ENCODE results near the gene SRR.

The SRR gene

DNA sequence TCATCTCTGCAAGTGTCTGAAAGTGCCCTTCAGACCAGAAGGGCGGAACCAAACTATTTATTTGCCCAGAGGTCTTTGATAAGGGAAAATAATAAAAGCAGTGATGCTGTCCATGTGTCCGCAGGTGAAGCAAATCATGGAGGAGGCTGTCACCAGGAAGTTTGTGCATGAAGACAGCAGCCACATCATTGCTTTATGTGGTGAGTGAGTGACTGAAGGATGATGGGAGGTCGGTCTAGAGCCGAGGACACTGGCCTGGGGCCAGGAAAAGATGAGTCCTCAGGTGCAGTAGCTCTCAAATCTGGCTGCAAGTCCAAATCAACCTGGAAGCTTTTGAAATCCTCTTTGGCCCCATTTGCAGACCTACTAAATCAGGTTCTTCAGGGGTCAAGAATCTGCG, 39.7 kb downstream of the SRR start:
- no peak for DNase-seq (ENCODE audit: low spot score)

DNA sequence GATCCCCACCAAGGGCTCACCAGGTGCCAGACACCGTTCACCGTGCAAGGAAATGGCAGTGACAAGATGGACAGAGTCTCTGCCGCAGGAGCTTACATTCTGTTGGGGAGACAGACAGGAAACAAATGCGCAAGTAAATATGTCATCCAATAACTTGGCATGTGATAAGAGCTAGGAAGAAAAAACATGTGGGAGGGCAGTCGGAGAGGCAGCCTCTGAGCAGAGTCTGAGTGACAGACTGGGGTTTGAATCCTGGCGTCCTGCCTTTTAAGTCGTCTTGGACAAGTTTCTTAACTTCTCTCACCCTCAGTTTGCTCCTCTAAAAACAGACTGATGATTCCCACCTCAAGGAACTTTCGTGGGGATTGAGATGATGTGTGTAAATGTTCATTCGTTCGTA, 40.8 kb downstream of the SRR start:
- DNase-seq (ENCODE audit: low spot score), result no peak

DNA sequence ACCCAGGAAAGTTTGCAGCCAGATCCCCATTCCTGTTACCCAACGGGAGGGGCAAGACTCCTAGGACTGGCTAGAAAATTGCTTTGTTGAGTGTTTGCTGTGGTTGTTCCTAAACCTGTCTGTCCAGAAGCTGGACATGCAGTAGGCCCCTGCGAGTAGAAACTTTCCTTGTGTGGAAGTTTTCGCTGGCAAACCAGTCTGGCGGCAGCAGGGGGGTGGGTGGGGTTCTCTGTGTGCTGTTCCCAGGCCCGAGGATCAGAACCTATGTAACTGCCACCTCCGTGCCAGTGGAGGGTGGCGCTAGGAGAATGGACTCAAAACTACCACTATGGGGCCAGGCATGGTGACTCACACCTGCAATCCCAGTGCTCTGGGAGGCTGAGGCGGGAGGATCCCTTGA, 42.7 kb downstream of the SRR start:
- no peak for DNase-seq (ENCODE audit: low spot score)

DNA sequence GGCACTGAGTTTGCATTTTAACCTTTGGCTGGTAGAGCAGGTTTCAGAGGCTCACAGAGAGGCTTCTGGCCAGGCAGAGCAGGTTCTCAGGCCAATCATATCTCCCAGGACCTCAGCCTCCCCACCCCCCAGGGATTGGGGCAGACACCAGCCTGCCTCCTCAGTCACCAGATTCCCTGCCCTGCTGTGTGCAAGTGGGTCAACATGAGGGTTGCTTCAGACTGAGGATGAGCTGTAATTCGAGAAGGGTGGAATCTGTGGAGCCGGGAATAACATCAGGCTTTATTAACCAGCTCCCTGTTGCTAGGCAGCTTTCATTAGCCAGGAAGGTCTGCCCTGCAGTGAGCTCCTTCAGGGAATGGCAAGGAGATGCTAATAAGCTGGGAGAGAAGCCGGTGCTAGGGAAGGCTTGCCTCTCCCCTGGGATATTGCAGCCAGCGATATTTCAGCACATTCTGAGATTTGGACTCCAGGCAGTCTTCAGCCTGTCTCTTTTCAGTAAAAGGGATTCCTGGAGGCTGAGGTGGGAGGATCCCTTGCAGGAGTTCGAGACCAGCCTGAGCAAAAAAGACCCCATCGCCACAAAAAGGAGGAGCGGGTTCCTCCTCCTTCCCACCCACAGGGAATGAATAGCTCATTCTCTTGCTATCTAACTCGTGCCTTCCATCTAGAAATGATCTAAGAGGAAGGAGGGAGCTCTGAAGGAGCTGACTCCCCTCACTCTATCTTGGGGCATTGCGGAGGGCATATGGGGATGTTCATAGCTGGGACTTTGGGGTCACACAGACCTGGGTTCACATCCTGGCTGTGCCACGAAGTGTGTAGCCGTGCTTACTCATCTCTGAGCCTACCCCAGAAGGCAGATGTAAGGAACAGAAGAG, 44.3 kb downstream of the SRR start:
- no peak for DNase-seq (ENCODE audit: low spot score)

DNA sequence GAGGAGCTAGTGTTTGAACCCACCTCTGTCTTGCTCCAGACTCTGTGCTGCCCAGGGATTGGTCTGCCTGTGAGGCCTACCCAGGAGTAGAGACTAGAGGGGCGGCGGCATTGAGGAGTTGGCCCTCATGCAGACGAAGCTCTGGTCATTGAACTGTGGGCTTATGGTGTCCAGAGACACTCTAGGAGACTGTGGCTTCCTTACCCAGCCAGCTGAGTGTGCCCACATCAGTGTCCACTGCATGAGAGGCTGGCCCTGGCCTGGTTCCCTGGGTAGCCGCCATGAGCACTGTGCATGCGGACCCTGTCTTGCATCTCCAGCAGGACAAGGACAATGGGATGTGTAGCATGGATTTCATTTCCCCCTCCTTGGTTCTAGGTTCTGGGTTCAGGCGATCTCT, 47.5 kb downstream of the SRR start:
- DNase-seq (ENCODE audit: low spot score), result no peak

DNA sequence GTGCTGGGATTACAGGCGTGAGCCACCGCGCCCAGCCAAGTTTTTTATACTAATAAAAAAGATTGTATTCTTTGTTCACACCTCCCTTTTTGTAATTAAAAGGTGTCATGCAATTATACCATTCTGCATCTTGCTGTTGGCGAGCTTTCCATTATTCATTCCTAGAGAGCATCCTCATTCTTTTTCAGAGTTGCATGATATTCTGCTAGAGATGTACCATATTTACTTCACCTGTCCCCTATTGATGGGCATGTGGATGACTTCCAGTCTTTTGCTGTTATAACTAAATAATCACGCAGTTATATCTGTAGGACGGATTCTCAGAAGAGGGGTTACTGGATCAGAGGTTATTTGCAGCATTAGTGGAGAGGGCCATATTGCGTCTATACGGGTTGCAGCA, 50.6 kb downstream of the SRR start:
- no peak for DNase-seq (ENCODE audit: low spot score)

DNA sequence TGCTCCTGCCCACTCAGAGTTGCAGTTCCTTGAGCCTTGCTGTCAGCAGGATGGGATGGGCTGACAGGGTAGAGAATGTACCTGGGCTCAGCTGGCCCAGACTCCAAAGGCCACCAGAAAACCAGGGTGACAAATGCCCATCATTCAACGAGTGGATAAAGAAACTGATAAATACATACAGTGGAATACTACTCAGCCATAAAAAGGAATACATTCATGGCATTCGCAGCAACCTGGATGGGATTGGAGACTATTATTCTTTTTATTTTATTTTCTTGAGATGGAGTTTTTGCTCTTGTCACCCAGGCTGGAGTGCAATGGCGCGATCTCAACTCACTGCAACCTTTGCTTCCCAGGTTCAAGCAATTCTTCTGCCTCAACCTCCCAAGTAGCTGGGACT, 53.5 kb downstream of the SRR start:
- no peak for DNase-seq (ENCODE audit: low spot score)

DNA sequence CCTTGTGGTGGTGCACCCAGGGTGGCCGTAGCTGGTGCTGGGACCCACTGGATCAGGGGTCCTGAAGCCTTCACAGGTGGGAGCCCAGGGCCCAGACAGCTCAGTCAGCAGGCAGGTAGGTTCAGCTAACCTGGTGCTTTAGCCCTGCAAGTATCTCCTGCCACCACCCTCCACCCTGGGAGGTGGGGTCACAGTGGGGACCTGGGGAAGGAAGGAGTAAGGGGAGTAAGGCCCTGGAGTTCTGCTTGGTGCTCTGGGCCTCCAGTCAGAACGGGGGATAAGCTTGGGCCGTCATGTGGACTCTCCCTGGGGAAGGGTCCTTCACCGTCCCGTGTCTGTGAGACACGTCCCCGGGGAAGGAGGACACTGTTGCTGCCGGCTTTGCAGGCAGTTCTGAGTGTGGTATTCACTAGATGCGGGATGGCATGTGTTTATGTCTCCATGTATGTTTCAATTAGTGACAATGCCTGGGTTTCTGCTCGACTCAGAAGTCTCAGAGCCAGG, 54.2 kb downstream of the SRR start:
- DNase-seq (ENCODE audit: low spot score), result no peak

DNA sequence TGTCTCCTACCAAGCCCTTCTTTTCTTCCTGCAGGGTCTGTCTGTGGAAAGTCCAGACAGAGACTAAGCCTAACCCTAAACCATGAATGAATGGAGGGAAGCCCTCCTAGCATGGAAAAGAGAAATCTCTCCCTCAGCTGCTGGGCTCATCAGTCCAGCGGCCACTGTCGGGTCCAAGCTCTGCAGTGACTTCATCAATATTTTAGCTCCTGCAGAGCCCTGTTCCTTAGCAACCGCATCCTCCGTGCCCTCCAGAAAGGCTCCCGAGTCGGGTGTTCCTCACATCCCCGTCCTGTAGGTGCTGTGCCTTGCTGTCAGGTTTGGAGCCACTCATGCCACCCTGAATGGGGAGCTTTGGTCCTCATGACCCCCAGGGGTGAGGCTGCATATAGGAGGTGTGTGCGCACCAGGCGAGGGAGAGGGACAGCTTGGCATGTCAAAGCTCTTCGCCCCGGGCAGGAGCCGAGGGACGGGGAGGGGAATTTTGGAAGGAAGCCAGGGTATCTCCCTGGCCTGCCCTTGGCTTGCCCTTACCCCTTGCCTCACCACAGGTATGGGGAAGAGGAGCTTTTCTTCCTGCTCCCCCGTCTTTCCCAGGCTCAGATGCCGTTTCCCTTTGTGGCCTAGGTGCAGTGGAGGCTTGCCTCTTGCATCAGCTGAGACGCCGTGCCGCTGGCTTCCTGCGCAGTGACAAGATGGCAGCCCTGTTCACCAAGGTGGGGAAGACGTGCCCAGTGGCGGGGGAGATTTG, 57.4 kb downstream of the SRR start:
- no peak for DNase-seq (ENCODE audit: low spot score)

DNA sequence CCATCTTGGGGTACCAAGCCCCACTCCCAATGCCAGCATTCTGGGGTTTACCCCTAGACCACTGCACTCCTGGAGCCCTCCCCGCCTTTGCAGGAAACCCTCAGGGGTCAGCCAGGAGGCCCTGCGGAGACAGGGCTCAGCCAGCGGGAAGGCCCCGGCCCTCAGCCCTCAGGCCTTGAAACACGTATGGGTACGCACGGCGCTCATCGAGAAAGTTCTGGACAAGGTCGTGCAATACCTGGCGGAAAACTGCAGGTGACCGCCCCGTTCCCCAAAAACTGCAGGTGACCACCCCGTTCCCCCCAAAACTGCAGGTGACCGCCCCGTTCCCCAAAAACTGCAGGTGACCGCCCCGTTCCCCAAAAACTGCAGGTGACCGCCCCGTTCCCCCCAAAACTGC, 58.3 kb downstream of the SRR start:
- no peak for DNase-seq (ENCODE audit: low spot score)

DNA sequence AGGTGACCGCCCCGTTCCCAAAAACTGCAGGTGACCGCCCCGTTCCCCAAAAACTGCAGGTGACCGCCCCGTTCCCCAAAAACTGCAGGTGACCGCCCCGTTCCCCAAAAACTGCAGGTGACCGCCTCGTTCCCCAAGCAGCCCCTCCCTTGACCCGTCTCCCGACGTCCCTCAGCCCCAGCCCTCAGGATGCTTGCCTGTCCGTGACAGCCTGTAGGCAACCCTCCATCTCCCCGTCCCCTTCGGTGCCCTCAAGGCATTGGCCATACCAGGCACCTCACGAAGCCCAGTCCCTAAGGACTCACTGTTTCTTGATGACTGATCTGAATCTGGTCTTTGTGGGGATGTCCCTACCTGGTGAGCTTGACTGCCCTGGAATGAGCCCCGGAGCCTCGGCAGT, 58.7 kb downstream of the SRR start:
- no peak for DNase-seq (ENCODE audit: low spot score)

DNA sequence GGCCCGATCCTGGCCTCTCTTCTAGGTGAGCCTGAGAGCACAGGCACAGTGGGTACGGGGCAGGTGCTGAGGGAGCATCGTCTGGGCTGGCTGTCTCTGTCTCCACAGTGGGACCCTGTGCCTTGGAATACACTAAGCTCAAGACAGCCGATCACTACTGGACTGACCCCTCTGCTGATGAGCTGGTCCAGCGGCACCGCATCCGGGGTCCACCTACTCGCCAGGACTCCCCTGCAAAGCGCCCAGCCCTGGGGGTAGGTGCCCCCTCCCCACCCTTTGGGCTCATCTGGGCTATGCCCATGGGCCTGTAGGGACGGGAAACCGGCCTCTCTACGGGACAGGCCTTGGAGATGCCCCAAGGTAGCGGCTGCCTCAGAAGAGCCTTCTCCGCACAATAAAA, 59.1 kb downstream of the SRR start:
- DNase-seq (ENCODE audit: low spot score), result no peak

DNA sequence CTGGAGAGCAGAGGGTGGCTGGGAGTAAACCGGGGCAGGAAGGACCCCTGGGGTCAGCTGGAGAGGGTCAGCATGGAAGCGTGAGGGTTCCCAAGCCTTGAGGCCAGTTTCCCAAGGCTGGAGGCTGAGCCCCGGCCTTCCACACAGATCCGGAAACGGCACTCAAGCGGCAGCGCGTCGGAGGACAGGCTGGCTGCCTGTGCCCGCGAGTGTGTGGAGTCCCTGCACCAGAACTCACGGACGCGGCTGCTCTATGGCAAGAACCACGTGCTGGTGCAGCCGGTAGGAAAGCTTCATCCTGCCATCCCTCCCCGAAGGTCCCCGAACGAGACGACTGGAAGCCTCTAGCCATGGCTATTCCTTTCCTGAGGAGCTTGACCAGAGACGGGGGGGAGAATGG, 59.6 kb downstream of the SRR start:
- DNase-seq (ENCODE audit: low spot score), result no peak

DNA sequence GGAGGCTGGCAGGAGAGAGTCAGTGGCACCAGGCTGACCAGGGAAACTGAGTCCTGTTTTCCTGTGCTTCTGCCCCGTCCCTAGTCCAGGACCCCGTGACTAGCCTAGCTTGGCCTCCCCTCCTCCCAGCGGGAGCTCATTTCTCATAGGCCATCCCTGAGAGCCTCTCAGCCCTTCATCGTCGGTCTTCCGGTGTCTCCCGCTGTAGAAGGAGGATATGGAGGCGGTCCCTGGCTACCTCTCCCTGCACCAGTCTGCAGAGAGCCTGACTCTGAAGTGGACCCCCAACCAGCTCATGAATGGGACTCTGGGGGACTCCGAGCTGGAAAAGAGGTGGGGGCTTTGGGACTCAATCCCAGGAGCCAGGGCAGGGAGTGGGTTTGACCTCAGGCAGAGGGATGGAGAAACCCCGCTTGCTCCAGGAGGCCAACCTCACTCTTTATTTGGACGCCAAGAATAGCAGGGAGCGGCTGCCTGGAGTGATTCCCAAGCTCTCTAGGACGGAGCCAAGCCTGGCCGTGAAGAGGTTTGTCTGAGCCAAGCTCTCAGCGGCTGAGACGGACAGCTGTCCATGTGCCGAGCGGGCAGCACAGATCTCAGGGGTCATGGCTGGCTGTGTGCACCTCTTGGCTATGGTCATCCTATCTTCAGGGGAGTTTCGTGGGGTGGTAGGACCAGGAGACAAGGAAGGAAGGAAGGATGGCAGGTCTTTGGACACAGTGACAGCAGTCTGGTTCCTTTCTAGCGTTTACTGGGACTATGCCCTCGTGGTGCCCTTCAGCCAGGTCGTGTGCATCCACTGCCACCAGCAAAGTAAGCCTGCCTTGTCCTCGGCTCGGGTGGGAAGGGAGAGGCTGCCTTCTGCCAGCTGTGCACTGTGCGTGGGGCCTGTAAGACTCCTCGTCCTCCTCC, 60.4 kb downstream of the SRR start:
- no peak for DNase-seq (ENCODE audit: low spot score)

DNA sequence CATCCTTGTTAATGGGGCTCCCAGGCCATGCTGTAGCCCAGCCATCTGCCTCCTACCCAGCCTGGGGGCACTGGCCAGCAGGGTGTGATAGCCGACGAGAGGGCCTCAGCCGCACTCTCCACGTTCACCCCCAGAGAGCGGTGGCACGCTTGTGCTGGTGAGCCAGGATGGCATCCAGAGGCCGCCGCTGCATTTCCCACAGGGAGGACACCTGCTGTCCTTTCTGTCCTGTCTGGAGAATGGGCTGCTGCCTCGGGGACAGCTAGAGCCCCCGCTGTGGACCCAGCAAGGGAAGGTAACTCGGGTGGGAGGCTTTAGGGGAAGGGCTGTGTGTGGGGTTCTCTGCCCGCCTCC, 61.0 kb downstream of the SRR start:
- DNase-seq (ENCODE audit: low spot score), result no peak

DNA sequence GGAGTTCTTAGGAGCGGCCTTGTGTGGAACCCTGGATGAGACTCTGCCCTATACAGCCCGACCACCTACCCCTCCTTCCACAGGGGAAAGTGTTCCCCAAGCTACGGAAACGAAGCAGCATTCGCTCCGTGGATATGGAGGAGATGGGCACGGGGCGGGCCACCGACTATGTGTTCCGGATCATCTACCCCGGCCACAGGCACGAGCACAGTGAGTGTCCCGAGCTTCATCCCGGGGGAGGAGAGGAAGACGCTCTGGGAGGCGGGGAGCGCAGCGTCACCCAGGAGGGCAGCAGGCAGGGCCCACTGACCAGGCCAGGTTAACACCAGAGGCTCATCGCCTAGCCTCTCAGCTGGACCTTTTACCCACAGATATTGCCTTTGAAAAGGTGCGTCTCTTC, 61.4 kb downstream of the SRR start:
- no peak for DNase-seq (ENCODE audit: low spot score)

DNA sequence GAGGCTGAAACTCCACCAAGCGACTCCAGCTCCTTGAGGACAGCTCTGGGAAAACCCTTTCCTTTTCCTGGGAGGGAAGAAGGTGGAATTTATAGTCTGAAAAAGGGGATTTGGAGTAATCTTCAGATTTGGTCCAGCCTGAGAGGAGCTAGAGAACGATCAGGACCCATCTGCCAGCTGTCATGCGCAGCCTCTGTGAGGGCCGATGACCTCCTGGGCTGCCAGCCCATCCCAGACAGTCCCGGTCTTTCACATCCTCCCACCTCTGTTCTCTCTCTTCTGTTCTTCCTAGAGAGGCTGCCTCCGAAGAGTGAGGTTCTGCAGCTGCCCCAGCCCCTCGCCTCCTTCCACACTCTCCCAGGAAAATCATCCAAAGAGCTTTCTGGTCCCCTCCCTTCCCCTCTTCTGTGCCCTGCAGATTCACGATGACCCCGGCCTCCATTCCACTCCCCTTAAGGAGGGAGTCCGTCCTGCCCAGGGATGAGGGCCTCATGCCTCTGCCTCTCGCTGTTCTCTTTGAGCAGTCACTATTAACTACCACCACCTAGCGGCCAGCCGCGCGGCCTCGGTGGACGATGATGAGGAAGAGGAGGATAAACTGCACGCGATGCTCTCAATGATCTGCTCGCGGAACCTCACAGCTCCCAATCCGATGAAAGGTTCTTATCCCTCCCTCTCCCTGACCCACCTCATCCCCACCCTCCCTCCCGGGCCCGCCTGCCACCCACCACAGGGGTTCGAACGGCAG, 63.2 kb downstream of the SRR start:
- no peak for DNase-seq (ENCODE audit: low spot score)

DNA sequence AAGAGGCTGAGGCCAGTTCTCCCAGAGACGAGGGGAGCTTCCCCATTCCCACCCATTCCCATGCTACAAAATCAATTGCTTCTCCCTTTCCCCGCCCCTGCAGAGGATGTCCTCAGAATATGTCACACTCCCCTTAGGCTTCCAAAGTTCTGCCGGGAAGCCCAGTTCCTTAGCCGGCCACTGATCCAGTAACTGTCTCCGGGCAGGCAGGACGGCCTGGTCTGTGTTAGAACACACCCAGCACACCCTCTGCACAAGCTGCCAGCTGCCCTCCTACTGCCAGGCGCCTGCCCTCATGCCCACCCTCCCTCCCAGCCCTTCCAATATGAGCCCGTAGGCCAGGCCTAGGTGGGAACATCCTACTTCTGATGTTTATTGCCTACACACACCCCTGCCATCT, 64.6 kb downstream of the SRR start:
- no peak for DNase-seq (ENCODE audit: low spot score)

DNA sequence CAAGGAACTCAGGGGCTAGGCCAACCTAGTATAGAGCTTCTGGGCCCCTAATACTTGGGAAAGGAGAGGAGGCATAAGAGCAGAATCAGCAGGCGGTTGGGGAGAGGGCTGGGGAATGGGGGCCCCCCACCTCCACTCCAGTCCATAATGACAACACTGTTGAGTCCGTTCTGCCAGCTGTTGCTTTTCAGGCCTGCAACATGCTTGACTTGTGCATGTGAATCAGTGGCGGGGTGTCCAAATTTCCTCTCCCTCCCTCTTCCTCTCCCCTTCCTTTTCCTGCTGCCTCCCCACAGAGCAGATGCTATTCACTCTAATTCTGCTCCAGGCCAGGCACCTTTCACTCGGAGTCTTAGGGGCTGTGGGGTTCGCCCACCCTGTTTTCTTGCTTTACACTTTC, 65.3 kb downstream of the SRR start:
- no peak for DNase-seq (ENCODE audit: low spot score)

DNA sequence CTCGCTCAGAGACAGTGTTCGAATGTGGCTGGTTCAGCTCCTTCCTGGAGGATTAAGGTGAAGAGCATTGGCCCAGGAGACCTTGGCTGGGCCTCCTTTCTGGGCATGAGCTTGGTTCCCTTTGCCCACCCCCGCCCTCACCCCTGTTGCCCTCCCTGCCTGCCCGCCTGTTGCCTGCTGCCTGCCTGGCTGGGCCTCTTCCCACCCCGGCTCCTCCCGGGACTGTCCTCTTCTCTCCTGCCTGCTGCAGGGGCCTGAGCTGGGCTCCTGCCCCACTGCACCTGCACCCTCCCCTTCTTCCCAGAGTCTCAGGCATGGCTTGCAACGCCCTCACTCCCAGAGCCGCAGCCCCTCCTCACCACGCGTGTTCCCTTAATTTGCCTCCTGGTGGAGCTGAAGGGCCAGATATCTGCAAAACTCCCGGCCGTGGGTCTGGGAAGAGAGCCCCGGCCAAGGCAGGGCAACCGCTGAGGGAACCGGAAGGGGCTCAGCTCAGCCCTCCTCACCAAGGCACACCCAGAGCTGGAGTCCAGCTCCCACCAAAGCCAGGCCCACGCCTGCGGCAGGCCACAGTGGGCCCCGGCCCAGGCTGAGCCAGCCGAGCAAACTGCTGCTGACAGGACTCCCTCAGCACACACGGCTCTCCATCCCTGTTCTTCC, 65.9 kb downstream of the SRR start:
- no peak for DNase-seq (ENCODE audit: low spot score)

DNA sequence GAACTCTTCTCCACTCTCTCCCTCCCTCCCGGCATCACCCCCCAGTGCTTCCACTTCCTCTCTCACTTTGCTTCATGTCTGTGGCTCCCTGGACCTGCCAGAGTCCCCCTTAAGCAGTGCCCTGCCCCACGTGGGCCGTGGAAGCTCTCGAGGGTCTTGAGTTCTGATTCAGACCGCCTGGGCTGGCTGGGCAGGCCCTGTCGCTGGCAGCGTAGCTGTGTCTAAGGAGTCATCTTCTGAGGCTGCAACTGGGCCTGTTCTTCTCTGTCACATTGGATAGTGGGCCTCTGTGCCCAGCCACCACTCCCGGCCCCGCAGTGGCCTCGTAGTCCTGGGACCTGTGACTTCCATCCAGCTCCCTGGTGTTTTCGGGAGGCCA, 66.5 kb downstream of the SRR start:
- no peak for DNase-seq (ENCODE audit: low spot score)

Data from hematopoietic multipotent progenitor cell treated with erythropoietin and hydrocortisone succinate and interleukin-3 and kit ligand, for 17 days (in vitro differentiated cells).